NCI-H128 (cell line): ENCODE measurements around the gene SLC6A13.
"Not testable (repeated sequence)": the region's sequence is repeated elsewhere in the genome, so short reads cannot be mapped to it uniquely, and the experiment has no call there.

ENCODE experiments used
- DNase-seq: peaks from one replicate; lab custom pipeline; 2025; ENCODE audit not compliant: unreplicated experiment; lab: John Stamatoyannopoulos, UW

SLC6A13 gene

GRCh38 chr12:262817-263216 lies at the start of gene SLC6A13:
Gene SLC6A13 (minus strand): TSS chr12:262836. CDS start chr12:260052, 2,784 bp downstream.
- DNase-seq = no peak

- no peak for DNase-seq
These were observed 45.9 kb upstream of the SLC6A13 start for GRCh38 chr12:308511-308910.

GRCh38 chr12:307406-307805 lies 44.8 kb upstream of the SLC6A13 start:
- no peak for DNase-seq

- no peak for DNase-seq
These were observed 42.2 kb upstream of the SLC6A13 start for GRCh38 chr12:304805-305204.

- DNase-seq = not testable (repeated sequence)
These were observed 40.1 kb upstream of the SLC6A13 start for GRCh38 chr12:302766-303165.

GRCh38 chr12:300166-300565 lies 37.5 kb upstream of the SLC6A13 start:
- not testable (repeated sequence) for DNase-seq

- not testable (repeated sequence) for DNase-seq
These were observed 36.9 kb upstream of the SLC6A13 start for GRCh38 chr12:299511-299910.

GRCh38 chr12:298059-298458 lies 35.4 kb upstream of the SLC6A13 start:
- not testable (repeated sequence) for DNase-seq

GRCh38 chr12:295132-295531 lies 32.5 kb upstream of the SLC6A13 start:
- DNase-seq = no peak

GRCh38 chr12:293199-293598 lies 30.6 kb upstream of the SLC6A13 start:
- DNase-seq = no peak

- no peak for DNase-seq
These were observed 29.6 kb upstream of the SLC6A13 start for GRCh38 chr12:292186-292585.

- DNase-seq = no peak
These were observed 28.6 kb upstream of the SLC6A13 start for GRCh38 chr12:291153-291723.

- no peak for DNase-seq
These were observed 26.1 kb upstream of the SLC6A13 start for GRCh38 chr12:288687-289086.

GRCh38 chr12:286531-287300 lies 24.1 kb upstream of the SLC6A13 start:
- DNase-seq = no peak

- no peak for DNase-seq
These were observed 15.4 kb upstream of the SLC6A13 start for GRCh38 chr12:278046-278445.

GRCh38 chr12:275812-276211 lies 13.2 kb upstream of the SLC6A13 start:
- no peak for DNase-seq

- no peak for DNase-seq
These were observed 10.7 kb upstream of the SLC6A13 start for GRCh38 chr12:273382-273781.

GRCh38 chr12:272942-273341 lies 10.3 kb upstream of the SLC6A13 start:
- DNase-seq = no peak

- DNase-seq = no peak
These were observed 8.5 kb upstream of the SLC6A13 start for GRCh38 chr12:271161-271560.

GRCh38 chr12:269191-269590 lies 6.6 kb upstream of the SLC6A13 start:
- DNase-seq = no peak

- no peak for DNase-seq
These were observed 5.8 kb upstream of the SLC6A13 start for GRCh38 chr12:268483-268840.

GRCh38 chr12:267581-268482 lies 5.2 kb upstream of the SLC6A13 start:
- DNase-seq = no peak
